ENCODE measurements around the gene KCNE3.

DNA sequence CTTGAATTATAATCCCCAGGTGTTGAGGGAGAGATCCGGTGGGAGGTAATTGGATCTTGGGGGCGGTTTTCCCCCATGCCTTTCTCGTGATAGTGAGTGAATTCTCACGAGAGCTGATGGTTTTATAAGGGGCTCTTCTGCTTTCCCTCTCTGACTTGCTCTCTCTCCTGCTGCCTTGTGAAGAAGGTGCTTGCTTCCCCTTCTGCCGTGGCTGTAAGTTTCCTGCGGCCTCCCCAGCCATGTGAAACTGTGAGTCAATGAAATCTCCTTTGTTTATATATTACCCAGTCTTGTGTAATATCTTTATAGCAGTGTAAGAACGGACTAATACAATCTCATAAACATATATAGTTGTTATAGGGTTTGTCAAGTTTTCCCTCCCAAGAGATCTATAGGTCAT, 32.8 kb downstream of the KCNE3 start:
- no peak for TF ChIP-seq EZH2 (IDR thresholded peaks at IDR 0.05)
- TF ChIP-seq, protein P1, sequence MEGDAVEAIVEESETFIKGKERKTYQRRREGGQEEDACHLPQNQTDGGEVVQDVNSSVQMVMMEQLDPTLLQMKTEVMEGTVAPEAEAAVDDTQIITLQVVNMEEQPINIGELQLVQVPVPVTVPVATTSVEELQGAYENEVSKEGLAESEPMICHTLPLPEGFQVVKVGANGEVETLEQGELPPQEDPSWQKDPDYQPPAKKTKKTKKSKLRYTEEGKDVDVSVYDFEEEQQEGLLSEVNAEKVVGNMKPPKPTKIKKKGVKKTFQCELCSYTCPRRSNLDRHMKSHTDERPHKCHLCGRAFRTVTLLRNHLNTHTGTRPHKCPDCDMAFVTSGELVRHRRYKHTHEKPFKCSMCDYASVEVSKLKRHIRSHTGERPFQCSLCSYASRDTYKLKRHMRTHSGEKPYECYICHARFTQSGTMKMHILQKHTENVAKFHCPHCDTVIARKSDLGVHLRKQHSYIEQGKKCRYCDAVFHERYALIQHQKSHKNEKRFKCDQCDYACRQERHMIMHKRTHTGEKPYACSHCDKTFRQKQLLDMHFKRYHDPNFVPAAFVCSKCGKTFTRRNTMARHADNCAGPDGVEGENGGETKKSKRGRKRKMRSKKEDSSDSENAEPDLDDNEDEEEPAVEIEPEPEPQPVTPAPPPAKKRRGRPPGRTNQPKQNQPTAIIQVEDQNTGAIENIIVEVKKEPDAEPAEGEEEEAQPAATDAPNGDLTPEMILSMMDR (IDR thresholded peaks at IDR 0.05) = no peak
- no peak for TF ChIP-seq EZH2phosphoT487 (IDR thresholded peaks at IDR 0.05)

Measured in neural progenitor cell (in vitro differentiated cells).